Neuronal stem cell (in vitro differentiated cells): ENCODE measurements around the gene EEF1AKMT2.

Experiments
- DNase-seq: peaks from one replicate; pipeline ENCODE4 v3.0.0-alpha.2; 2013; ENCODE audit warnings: low spot score
- H2AFZ ChIP-seq: one replicate; pipeline ENCODE4 v1.6.1; 2013; ENCODE audit warnings: mild to moderate bottlenecking, low read length, inconsistent platforms
- H2AK5ac ChIP-seq: 2 replicates; pipeline ENCODE4 v1.6.1; 2013; ENCODE audit warnings: low read depth, mild to moderate bottlenecking, inconsistent platforms, low read length, moderate library complexity, mixed read lengths
- H2BK120ac ChIP-seq: 2 replicates; pipeline ENCODE4 v1.6.1; 2013; ENCODE audit warnings: low read depth, mild to moderate bottlenecking, inconsistent platforms, low read length, moderate library complexity, mixed read lengths
- H2BK12ac ChIP-seq: one replicate; pipeline ENCODE4 v1.6.1; 2013; ENCODE audit warnings: low read length, inconsistent platforms
- H2BK15ac ChIP-seq: 2 replicates; pipeline ENCODE4 v1.6.1; 2013; ENCODE audit warnings: mild to moderate bottlenecking, low read length, inconsistent platforms, mixed read lengths
- H2BK5ac ChIP-seq: one replicate; pipeline ENCODE4 v1.6.1; 2013; ENCODE audit warnings: inconsistent platforms, mild to moderate bottlenecking, low read length, moderate library complexity
- H3K14ac ChIP-seq: one replicate; pipeline ENCODE4 v1.6.1; 2013; ENCODE audit warnings: low read length, inconsistent platforms
- H3K18ac ChIP-seq: 2 replicates; pipeline ENCODE4 v1.6.1; 2013; ENCODE audit warnings: low read length, inconsistent platforms
- H3K23ac ChIP-seq: 2 replicates; pipeline ENCODE4 v1.6.1; 2013; ENCODE audit warnings: low read depth, mild to moderate bottlenecking, mixed read lengths, low read length, inconsistent platforms; ENCODE audit not compliant: poor library complexity
- H3K27ac ChIP-seq: replicated peaks from 3 replicates; pipeline ENCODE4 v1.5.1; 2013; ENCODE audit warnings: low read length, inconsistent platforms
- H3K27me3 ChIP-seq, 3 experiments: 2 replicates each; pipeline ENCODE4 v1.6.1; 2013; ENCODE audit warnings: low read length in 3 of 3, mild to moderate bottlenecking in 2 of 3, inconsistent platforms in 1 of 3, low read depth in 1 of 3, mixed read lengths in 1 of 3, moderate library complexity in 1 of 3; ENCODE audit not compliant: control insufficient read depth in 3 of 3, insufficient read depth in 3 of 3
- H3K36me3 ChIP-seq, 2 donors: replicated peaks in 1 of 2; 2 replicates each; pipeline ENCODE4 v1.6.1; 2013; ENCODE audit warnings: low read length in 2 of 2; ENCODE audit not compliant: control insufficient read depth in 2 of 2, insufficient read depth in 2 of 2
- H3K4ac ChIP-seq: 2 replicates; pipeline ENCODE4 v1.6.1; 2013; ENCODE audit warnings: inconsistent platforms, mild to moderate bottlenecking, low read length, moderate library complexity
- H3K4me1 ChIP-seq, 2 donors: 1 replicate in 1 of 2; 2 replicates in 1 of 2; pipeline ENCODE4 v1.6.1; 2013; ENCODE audit warnings: low read length in 2 of 2, low read depth in 1 of 2; ENCODE audit not compliant: control insufficient read depth in 2 of 2, insufficient read depth in 1 of 2
- H3K4me2 ChIP-seq: one replicate; pipeline ENCODE4 v1.6.1; 2013; ENCODE audit warnings: mild to moderate bottlenecking, low read length, inconsistent platforms; ENCODE audit not compliant: insufficient read depth, poor library complexity, severe bottlenecking
- H3K4me3 ChIP-seq, 2 donors: 2 replicates each; pipeline ENCODE4 v1.5.1; 2013; ENCODE audit warnings: low read length in 2 of 2, mild to moderate bottlenecking in 2 of 2, inconsistent platforms in 1 of 2, moderate library complexity in 1 of 2
- H3K79me1 ChIP-seq: one replicate; pipeline ENCODE4 v1.6.1; 2013; ENCODE audit warnings: low read depth, mild to moderate bottlenecking, inconsistent platforms, low read length, moderate library complexity
- H3K9ac ChIP-seq: one replicate; pipeline ENCODE4 v1.6.1; 2013; ENCODE audit warnings: mild to moderate bottlenecking, low read depth, low read length, inconsistent platforms; ENCODE audit not compliant: poor library complexity
- H3K9me3 ChIP-seq, 2 donors: replicated peaks in 1 of 2; 2 replicates each; pipeline versions ENCODE3 to v1.6.1; 2013; ENCODE audit warnings: low read length in 2 of 2, mild to moderate bottlenecking in 2 of 2, inconsistent platforms in 1 of 2, low read depth in 1 of 2, mixed read lengths in 1 of 2, moderate library complexity in 1 of 2; ENCODE audit not compliant: control insufficient read depth in 2 of 2, insufficient read depth in 1 of 2
- H4K8ac ChIP-seq: one replicate; pipeline ENCODE4 v1.6.1; 2013; ENCODE audit warnings: low read depth, mild to moderate bottlenecking, inconsistent platforms, low read length, moderate library complexity
- H4K91ac ChIP-seq: one replicate; pipeline ENCODE4 v1.6.1; 2013; ENCODE audit warnings: low read length, low read depth, mild to moderate bottlenecking, inconsistent platforms; ENCODE audit not compliant: poor library complexity
- WGBS, 2 donors: extraction: QIAGEN DNeasy Blood & Tissue Kit; methylation state at CpG; one replicate each; pipeline ENCODE4 v1.1.7; 2013; ENCODE audit warnings: missing lambda C conversion rate in 2 of 2, mixed read lengths in 1 of 2; ENCODE audit not compliant: insufficient read length in 2 of 2, insufficient replicate concordance in 1 of 2; ENCODE audit errors: extremely low coverage in 2 of 2; 5-methylcytosine and 5-hydroxymethylcytosine counted together

Gene EEF1AKMT2

GRCh38 chr10:124754227-124754626 lies 37.5 kb downstream of the EEF1AKMT2 start:
- no peak overlapping the region for H3K4ac ChIP-seq
- H2AK5ac ChIP-seq: no peak overlapping the region
- H3K4me2 ChIP-seq: no peak overlapping the region
- no peak for DNase-seq
- H3K27me3 ChIP-seq: no peaks in the 10 kb centered on the region
- H3K23ac ChIP-seq: no peak overlapping the region
- no peak overlapping the region for H2AFZ ChIP-seq
- H3K14ac ChIP-seq: no peak overlapping the region
- no peak overlapping the region for H3K4me3 ChIP-seq
- no peak overlapping the region for H2BK12ac ChIP-seq
- no peaks in the 10 kb centered on the region for H3K79me1 ChIP-seq
- H4K8ac ChIP-seq: no peak overlapping the region
- no CpG with 5 or more reads among the region's 5 CpGs for WGBS, 2 donors
- no peak overlapping the region for H3K27ac ChIP-seq
- H3K9me3 ChIP-seq: peaks cover 0 to 3% of the 10 kb centered on the region in 2 donors
- no peak overlapping the region for H3K18ac ChIP-seq
- H4K91ac ChIP-seq: no peak overlapping the region
- H2BK15ac ChIP-seq: no peak overlapping the region
- H2BK120ac ChIP-seq: no peak overlapping the region
- no peak overlapping the region for H2BK5ac ChIP-seq
- no peak overlapping the region for H3K9ac ChIP-seq
- H3K4me1 ChIP-seq: peaks cover 0 to 21% of the 10 kb centered on the region in 2 donors
- peaks cover 4 to 55% of the 10 kb centered on the region in 2 donors for H3K36me3 ChIP-seq

GRCh38 chr10:124748953-124749645 lies 42.6 kb downstream of the EEF1AKMT2 start:
- Histone ChIP-seq H2AK5ac (no peak overlapping the region), H2BK5ac (no peak overlapping the region), H3K18ac (no peak overlapping the region), H3K4ac (no peak overlapping the region), H2BK12ac (no peak overlapping the region), H2BK15ac (no peak overlapping the region), H3K23ac (no peak overlapping the region), H3K4me2 (no peak overlapping the region), H3K4me3 (no peak overlapping the region), H3K27me3 (no peaks in the 10 kb centered on the region), H2BK120ac (no peak overlapping the region), H4K91ac (no peak overlapping the region), H3K9me3 (no peaks in the 10 kb centered on the region), H3K27ac (no peak overlapping the region), H4K8ac (no peak overlapping the region), H3K36me3 (peaks cover 3 to 30% of the 10 kb centered on the region in 2 donors), H3K9ac (no peak overlapping the region), H3K4me1 (peaks cover 5 to 12% of the 10 kb centered on the region in 2 donors), H3K14ac (no peak overlapping the region), H3K79me1 (no peaks in the 10 kb centered on the region), H2AFZ (no peak overlapping the region)
- no CpG with 5 or more reads among the region's 4 CpGs for WGBS, 2 donors
- no peak for DNase-seq

GRCh38 chr10:124748166-124748565 lies 43.5 kb downstream of the EEF1AKMT2 start:
- H3K9ac ChIP-seq: no peak overlapping the region
- H2BK120ac ChIP-seq: no peak overlapping the region
- no peaks in the 10 kb centered on the region for H3K79me1 ChIP-seq
- H2BK15ac ChIP-seq: no peak overlapping the region
- H3K18ac ChIP-seq: no peak overlapping the region
- no peak overlapping the region for H3K4me3 ChIP-seq
- no peak overlapping the region for H4K91ac ChIP-seq
- H3K9me3 ChIP-seq: no peaks in the 10 kb centered on the region
- H2BK12ac ChIP-seq: no peak overlapping the region
- H3K27me3 ChIP-seq: no peaks in the 10 kb centered on the region
- H3K23ac ChIP-seq: no peak overlapping the region
- no peak overlapping the region for H2BK5ac ChIP-seq
- H3K14ac ChIP-seq: no peak overlapping the region
- peaks cover 3 to 23% of the 10 kb centered on the region in 2 donors for H3K36me3 ChIP-seq
- peaks cover 5 to 12% of the 10 kb centered on the region in 2 donors for H3K4me1 ChIP-seq
- H3K27ac ChIP-seq: no peak overlapping the region
- no peak overlapping the region for H3K4me2 ChIP-seq
- no peak overlapping the region for H4K8ac ChIP-seq
- H2AFZ ChIP-seq: no peak overlapping the region
- H3K4ac ChIP-seq: no peak overlapping the region
- H2AK5ac ChIP-seq: no peak overlapping the region
- no CpG with 5 or more reads among the region's 3 CpGs for WGBS, 2 donors
- no peak for DNase-seq

- Histone ChIP-seq H3K14ac (no peak overlapping the region), H2BK120ac (no peak overlapping the region), H3K27me3 (no peaks in the 10 kb centered on the region), H3K9me3 (no peaks in the 10 kb centered on the region), H2BK15ac (no peak overlapping the region), H2BK5ac (no peak overlapping the region), H4K91ac (no peak overlapping the region), H3K4me2 (no peak overlapping the region), H2BK12ac (no peak overlapping the region), H3K23ac (no peak overlapping the region), H3K18ac (no peak overlapping the region), H3K4me1 (peaks cover 5 to 12% of the 10 kb centered on the region in 2 donors), H3K36me3 (peaks cover 3 to 23% of the 10 kb centered on the region in 2 donors), H3K4me3 (no peak overlapping the region), H3K4ac (no peak overlapping the region), H4K8ac (no peak overlapping the region), H3K79me1 (no peaks in the 10 kb centered on the region), H2AFZ (no peak overlapping the region), H3K27ac (no peak overlapping the region), H2AK5ac (no peak overlapping the region), H3K9ac (no peak overlapping the region)
- WGBS, 2 donors: no CpG with 5 or more reads among the region's 1 CpG
- DNase-seq: no peak
These were observed 43.9 kb downstream of the EEF1AKMT2 start for GRCh38 chr10:124747745-124748144.
